Pancreas (tissue), 10 donors: ENCODE measurements around the gene RALGDS. TPM values are rescaled to one million over a fixed set of nuclear protein-coding genes. Genes with fewer than 3 reads are reported as not detected.

Experiments
- ATAC-seq, 4 donors: fragments of 200-7000 bp; cut with Tn5 transposase; one replicate each; pipeline versions ENCODE4 v1.8.0 to v1.9.1; 2020; ENCODE audit warnings: mild to moderate bottlenecking in 4 of 4, moderate library complexity in 4 of 4
- DNase-seq, 6 donors: peaks; one replicate each; pipeline ENCODE4 v3.0.0-alpha.2; 2020
- FAIRE-seq: peaks from 2 replicates; lab custom pipeline; 2012; peaks lifted over from hg19 to GRCh38; lab: Jason Lieb, UNC
- H3K27ac ChIP-seq, 4 donors: fragments of 200-600 bp; sonication (generic); 1 replicate in 3 of 4; 2 replicates in 1 of 4; pipeline versions ENCODE4 v1.5.0 to v1.8.0; 2020
- H3K27me3 ChIP-seq, 4 donors: fragments of 200-600 bp; one replicate each; pipeline ENCODE4 v1.8.0; 2021
- H3K36me3 ChIP-seq, 3 donors: fragments of 200-600 bp; sonication (generic) in 1 of 3; one replicate each; pipeline versions ENCODE4 v1.5.0 to v1.8.0; 2020 to 2021
- H3K4me1 ChIP-seq, 3 donors: fragments of 200-600 bp; one replicate each; pipeline ENCODE4 v1.8.0; 2021
- H3K4me3 ChIP-seq, 4 donors: fragments of 200-600 bp; sonication (generic) in 2 of 4; one replicate each; pipeline versions ENCODE4 v1.5.0 to v1.8.0; 2020 to 2021
- H3K9me3 ChIP-seq, 4 donors: fragments of 200-600 bp; one replicate each; pipeline ENCODE4 v1.8.0; 2021
- CTCF ChIP-seq, 4 donors: fragments of 200-600 bp; sonication (generic) in 3 of 4; IDR thresholded peaks; one replicate each; pipeline versions ENCODE4 v1.5.0 to v1.8.0; 2021; ENCODE audit warnings: antibody characterized with exemption in 4 of 4
- WGBS, 2 donors: extraction: QIAGEN DNeasy Blood & Tissue Kit; methylation state at CpG; one replicate each; pipeline ENCODE4 v1.1.7; 2013; 5-methylcytosine and 5-hydroxymethylcytosine counted together
- intact Hi-C, 3 donors: fragments of 100-400 bp; cut with DNase I; formaldehyde crosslinking; loops; one replicate each; pipeline versions ENCODE4 v1.11.1 to v1.14.2; 2022
- polyA plus RNA-seq, 2 donors: library from polyadenylated mRNA; stranded (reverse); fragments of 200-250 nt; gene quantifications; one replicate each; pipeline ENCODE4 v1.2.3, GENCODE V29; 2013
- total RNA-seq, 6 donors: library from RNA; stranded (reverse); fragmentation: NEBNext Ultra II Directional in 4 of 6; extraction: Animal tissue kit (Norgen Biotek cat#: 25700) in 4 of 6; gene quantifications; one replicate each; pipeline versions ENCODE4 v1.2.1 to v1.2.4, GENCODE V29; 2021 to 2023
- donor health status: healthy with polysubstance abuse.
- donor health status: DM: no; HTN: no; CAD: no; lungs with moderate emphysema.
- donor health status: DM: no; HTN: no; CAD: no.
- donor health status: control.
- donor health status: control.
- donor health status: Bipolar disorder and iron deficiency.
- donor health status: DM: yes; HTN: yes; CAD: no.
- donor health status: DM: no; HTN: no; CAD: no.
- donor health status: DM: no; HTN: no; CAD: no.
- donor health status: DM: yes; HTN: yes; CAD: no.

Gene RALGDS
- total and polyA plus RNA-seq, 8 donors, result 16.1 to 69.7 (median 20.5) TPM

GRCh38 chr9:133117271-133118178 lies 3.5 kb downstream of the RALGDS start:
- FAIRE-seq (no peak), DNase-seq (peak in 5 of 6 donors; percentile 81 to 94 (median 87)), ATAC-seq (peak; percentile 22 to 40 (median 24))
- Histone ChIP-seq H3K27me3 (no peaks in the 10 kb centered on the region), H3K4me3 (no peak overlapping the region), H3K4me1 (peaks cover 26 to 57% (median 46%) of the 10 kb centered on the region in 3 donors), H3K27ac (peak overlapping the region; percentile 6 to 70 (median 12)), H3K36me3 (no peaks in the 10 kb centered on the region), H3K9me3 (no peaks in the 10 kb centered on the region)
- WGBS, 2 donors, result 52 to 54% methylated on average over 18 of the region's 18 CpGs
- intact Hi-C loops, result no loop called here
- no peak for TF ChIP-seq CTCF (IDR thresholded peaks at IDR 0.05)

- intact Hi-C loops, result no loop called here
- DNase-seq, result peak in 5 of 6 donors; percentile 20 to 73 (median 52)
Measured at GRCh38 chr9:133116346-133117231, 4.5 kb downstream of the RALGDS start.

GRCh38 chr9:133115604-133116345 lies 5.3 kb downstream of the RALGDS start:
- Histone ChIP-seq H3K36me3 (no peaks in the 10 kb centered on the region), H3K4me3 (no peak overlapping the region), H3K9me3 (no peaks in the 10 kb centered on the region), H3K27ac (peak overlapping the region in 1 of 4 donors; percentile 17), H3K27me3 (no peaks in the 10 kb centered on the region), H3K4me1 (peaks cover 26 to 57% (median 46%) of the 10 kb centered on the region in 3 donors)
- WGBS, 2 donors, result 89% methylated on average over 32 of the region's 32 CpGs
- intact Hi-C loops, result no loop called here
- ATAC-seq (no peak), DNase-seq (peak in 4 of 6 donors; percentile 15 to 78 (median 48)), FAIRE-seq (no peak)
- no peak for TF ChIP-seq CTCF (IDR thresholded peaks at IDR 0.05)

More at GRCh38 chr9:133116346-133117231, 4.5 kb downstream of the RALGDS start:
- WGBS, 2 donors, result 83 to 88% methylated on average over 20 of the region's 20 CpGs
- H3K27me3 ChIP-seq, result no peaks in the 10 kb centered on the region
- H3K9me3 ChIP-seq, result no peaks in the 10 kb centered on the region
- no peak overlapping the region for H3K4me3 ChIP-seq
- TF ChIP-seq CTCF (IDR thresholded peaks at IDR 0.05), result no peak
- H3K27ac ChIP-seq, result no peak overlapping the region
- H3K4me1 ChIP-seq, result peaks cover 26 to 57% (median 46%) of the 10 kb centered on the region in 3 donors
- ATAC-seq (no peak), FAIRE-seq (no peak)
- H3K36me3 ChIP-seq, result no peaks in the 10 kb centered on the region

- ATAC-seq (no peak), DNase-seq (peak in 4 of 6 donors; percentile 21 to 68 (median 42)), FAIRE-seq (no peak)
- H3K4me3 ChIP-seq, result no peak overlapping the region
- intact Hi-C loops, result no loop called here
- H3K27ac ChIP-seq, result peak overlapping the region in 3 of 4 donors; percentile 42 to 58 (median 47)
- peaks cover 0 to 5% (median 0%) of the 10 kb centered on the region in 3 donors for H3K36me3 ChIP-seq
- 87 to 91% methylated on average over 19 of the region's 19 CpGs for WGBS, 2 donors
- H3K27me3 ChIP-seq, result no peaks in the 10 kb centered on the region
- no peak for TF ChIP-seq CTCF (IDR thresholded peaks at IDR 0.05)
- H3K9me3 ChIP-seq, result no peaks in the 10 kb centered on the region
- peaks cover 26 to 56% (median 46%) of the 10 kb centered on the region in 3 donors for H3K4me1 ChIP-seq
Measured at GRCh38 chr9:133114886-133115603, 6.0 kb downstream of the RALGDS start.
